ENCODE measurements around the gene MLF2. TPM values are rescaled to one million over a fixed set of nuclear protein-coding genes. Genes with fewer than 3 reads are reported as not detected.

MLF2 gene
- total RNA-seq, 1 experiment from 2014 or later = 303 TPM

- no peak for TF ChIP-seq CTCF (IDR thresholded peaks at IDR 0.05; ENCODE audit: insufficient read depth in 1 of 2, low read depth in 1 of 2, low read length in 1 of 2, severe bottlenecking in 1 of 2, unreplicated experiment in 1 of 2)
- Histone ChIP-seq H3K4me3 (ENCODE audit: low read depth, low read length) (peak overlapping the region; percentile 87), H3K36me3 (ENCODE audit: control insufficient read depth, insufficient read depth, low read length) (no peaks in the 10 kb centered on the region), H3K27me3 (replicated peaks; ENCODE audit: control insufficient read depth, insufficient read depth, low read length) (no peaks in the 10 kb centered on the region), H3K4me1 (peaks cover 48% of the 10 kb centered on the region), H3K9me3 (no peaks in the 10 kb centered on the region)
- Mint-ChIP-seq H3K36me3 (ENCODE audit: insufficient read depth, unreplicated experiment) (peaks cover 25% of the 10 kb centered on the region), H3K27ac (ENCODE audit: unreplicated experiment) (peak overlapping the region; percentile 27), H3K9me3 (ENCODE audit: unreplicated experiment) (no peaks in the 10 kb centered on the region), H3K27me3 (ENCODE audit: insufficient read depth, unreplicated experiment) (no peaks in the 10 kb centered on the region), H3K4me3 (ENCODE audit: unreplicated experiment) (peak overlapping the region; percentile 71), H3K4me1 (ENCODE audit: low read depth, unreplicated experiment) (peaks cover 48% of the 10 kb centered on the region)
- CTCF ChIA-PET = interaction anchor here (3.1 kb wide), 1 partner anchor 11 kb away, joined by 135 read pairs; the partner anchor contains the start of gene MLF2
- no TSS peak for BruUV-seq (replicated peaks)
- DNase-seq = no peak
- POLR2A ChIA-PET = interaction anchor here (1.1 to 3.2 kb wide), 3 partner anchors 12 to 87 kb away, joined by 3 to 42 read pairs (median 17); partner anchors contain the start of genes CDCA3, MLF2 and USP5
- intact Hi-C loops (cut with micrococcal nuclease; ENCODE audit: unreplicated experiment) = no loop called here
These were observed 12.2 kb upstream of the MLF2 start for GRCh38 chr12:6765048-6765633.

- Mint-ChIP-seq H3K27me3 (ENCODE audit: insufficient read depth, unreplicated experiment) (no peaks in the 10 kb centered on the region), H3K4me1 (ENCODE audit: low read depth, unreplicated experiment) (peaks cover 53% of the 10 kb centered on the region), H3K9me3 (ENCODE audit: unreplicated experiment) (no peaks in the 10 kb centered on the region), H3K4me3 (ENCODE audit: unreplicated experiment) (peak overlapping the region; percentile 71), H3K27ac (ENCODE audit: unreplicated experiment) (peak overlapping the region; percentile 79), H3K36me3 (ENCODE audit: insufficient read depth, unreplicated experiment) (peaks cover 30% of the 10 kb centered on the region)
- Histone ChIP-seq H3K4me3 (ENCODE audit: low read depth, low read length) (peak overlapping the region; percentile 10; the same call in 1 of the 2 replicates), H3K4me1 (peaks cover 54% of the 10 kb centered on the region), H3K27me3 (replicated peaks; ENCODE audit: control insufficient read depth, insufficient read depth, low read length) (no peaks in the 10 kb centered on the region), H3K9me3 (no peaks in the 10 kb centered on the region), H3K36me3 (ENCODE audit: control insufficient read depth, insufficient read depth, low read length) (no peaks in the 10 kb centered on the region)
- peak; percentile 89 to 95 for DNase-seq
- BruUV-seq (replicated peaks) = no TSS peak
- intact Hi-C loops (cut with micrococcal nuclease; ENCODE audit: unreplicated experiment) = no loop called here
- CTCF ChIA-PET = interaction anchor here (1.0 kb wide), 1 partner anchor 11 kb away, joined by 4 read pairs; the partner anchor contains the start of gene MLF2
- TF ChIP-seq CTCF (IDR thresholded peaks at IDR 0.05; ENCODE audit: insufficient read depth in 1 of 2, low read depth in 1 of 2, low read length in 1 of 2, severe bottlenecking in 1 of 2, unreplicated experiment in 1 of 2) = no peak
- POLR2A ChIA-PET = interaction anchor here (0.6 to 3.2 kb wide), 4 partner anchors 11 to 218 kb away, joined by 3 to 42 read pairs (median 3); partner anchors contain the start of gene MLF2
These were observed 11.3 kb upstream of the MLF2 start for GRCh38 chr12:6764011-6764828.

- Histone ChIP-seq H3K4me1 (peaks cover 48% of the 10 kb centered on the region), H3K9me3 (no peaks in the 10 kb centered on the region), H3K27me3 (replicated peaks; ENCODE audit: control insufficient read depth, insufficient read depth, low read length) (no peaks in the 10 kb centered on the region), H3K36me3 (ENCODE audit: control insufficient read depth, insufficient read depth, low read length) (no peaks in the 10 kb centered on the region), H3K4me3 (ENCODE audit: low read depth, low read length) (no peak overlapping the region)
- Mint-ChIP-seq H3K27ac (ENCODE audit: unreplicated experiment) (peak overlapping the region; percentile 79), H3K36me3 (ENCODE audit: insufficient read depth, unreplicated experiment) (peaks cover 30% of the 10 kb centered on the region), H3K4me1 (ENCODE audit: low read depth, unreplicated experiment) (peaks cover 50% of the 10 kb centered on the region), H3K4me3 (ENCODE audit: unreplicated experiment) (no peak overlapping the region), H3K9me3 (ENCODE audit: unreplicated experiment) (no peaks in the 10 kb centered on the region), H3K27me3 (ENCODE audit: insufficient read depth, unreplicated experiment) (no peaks in the 10 kb centered on the region)
- DNase-seq = no peak
- no peak for TF ChIP-seq CTCF (IDR thresholded peaks at IDR 0.05; ENCODE audit: insufficient read depth in 1 of 2, low read depth in 1 of 2, low read length in 1 of 2, severe bottlenecking in 1 of 2, unreplicated experiment in 1 of 2)
- POLR2A ChIA-PET = interaction anchor here (0.6 to 1.1 kb wide), 3 partner anchors 10 to 64 kb away, joined by 3 read pairs; partner anchors contain the start of genes COPS7A and MLF2
- intact Hi-C loops (cut with micrococcal nuclease; ENCODE audit: unreplicated experiment) = no loop called here
- CTCF ChIA-PET = interaction anchor here (0.6 to 1.0 kb wide), 2 partner anchors 10 to 11 kb away, joined by 4 to 10 read pairs; partner anchors contain the start of gene MLF2
- BruUV-seq (replicated peaks) = TSS peak; percentile 72
These were observed 10.4 kb upstream of the MLF2 start for GRCh38 chr12:6763380-6763779.
